Medulla oblongata (tissue), 1 donor: ENCODE results near the gene SNAP23.

Experiments used
- DNase-seq: peaks from one replicate; pipeline ENCODE4 v3.0.0-alpha.2; 2015; ENCODE audit errors: extremely low spot score

SNAP23 gene

GRCh38 chr15:42575188-42576039 is 80.0 kb downstream of the SNAP23 start, which contains the start of gene STARD9:
Gene STARD9, plus strand, starts transcription at chr15:42575606. Its CDS starts 110 bp downstream, at chr15:42575716.
- DNase-seq: peak; percentile 99

- no peak for DNase-seq
Observed at GRCh38 chr15:42576040-42576594, 80.7 kb downstream of the SNAP23 start.

- no peak for DNase-seq
Observed at GRCh38 chr15:42576776-42577175, 81.3 kb downstream of the SNAP23 start.

GRCh38 chr15:42577514-42578031 is 82.1 kb downstream of the SNAP23 start:
- peak; percentile 19 for DNase-seq

- DNase-seq: no peak
Observed at GRCh38 chr15:42578984-42579537, 83.6 kb downstream of the SNAP23 start.

- DNase-seq: peak; percentile 93
Observed at GRCh38 chr15:42581272-42581730, 85.9 kb downstream of the SNAP23 start.
